ENCODE measurements around the gene SUMO3.

Gene SUMO3

GRCh38 chr21:44790368-44790767 lies 27.5 kb downstream of the SUMO3 start:
- peaks cover 9% of the 10 kb centered on the region for H3K36me3 Mint-ChIP-seq
- H3K4me3 Mint-ChIP-seq, result no peak overlapping the region
- no peaks in the 10 kb centered on the region for H3K27me3 Mint-ChIP-seq
- no peak overlapping the region for H3K27ac Mint-ChIP-seq
- peaks cover 60% of the 10 kb centered on the region for H3K4me1 Mint-ChIP-seq
- H3K9me3 Mint-ChIP-seq, result no peaks in the 10 kb centered on the region

- Mint-ChIP-seq H3K4me3 (no peak overlapping the region), H3K9me3 (no peaks in the 10 kb centered on the region), H3K4me1 (peaks cover 63% of the 10 kb centered on the region), H3K27ac (no peak overlapping the region), H3K27me3 (no peaks in the 10 kb centered on the region), H3K36me3 (peaks cover 11% of the 10 kb centered on the region)
Measured at GRCh38 chr21:44789880-44790279, 28.0 kb downstream of the SUMO3 start.

- peaks cover 15% of the 10 kb centered on the region for H3K36me3 Mint-ChIP-seq
- no peak overlapping the region for H3K4me3 Mint-ChIP-seq
- no peak overlapping the region for H3K27ac Mint-ChIP-seq
- H3K4me1 Mint-ChIP-seq, result peaks cover 51% of the 10 kb centered on the region
- H3K27me3 Mint-ChIP-seq, result no peaks in the 10 kb centered on the region
- no peaks in the 10 kb centered on the region for H3K9me3 Mint-ChIP-seq
Measured at GRCh38 chr21:44785620-44786335, 32.1 kb downstream of the SUMO3 start.

GRCh38 chr21:44784810-44785209 lies 33.1 kb downstream of the SUMO3 start:
- no peaks in the 10 kb centered on the region for H3K9me3 Mint-ChIP-seq
- peaks cover 14% of the 10 kb centered on the region for H3K36me3 Mint-ChIP-seq
- no peak overlapping the region for H3K27ac Mint-ChIP-seq

GRCh38 chr21:44783020-44783696 lies 34.7 kb downstream of the SUMO3 start:
- Mint-ChIP-seq H3K36me3 (peaks cover 15% of the 10 kb centered on the region), H3K27ac (no peak overlapping the region), H3K4me1 (peaks cover 50% of the 10 kb centered on the region), H3K27me3 (no peaks in the 10 kb centered on the region), H3K4me3 (no peak overlapping the region), H3K9me3 (no peaks in the 10 kb centered on the region)

More at GRCh38 chr21:44784810-44785209, 33.1 kb downstream of the SUMO3 start:
- H3K4me1 Mint-ChIP-seq, result peaks cover 50% of the 10 kb centered on the region
- H3K4me3 Mint-ChIP-seq, result no peak overlapping the region
- no peaks in the 10 kb centered on the region for H3K27me3 Mint-ChIP-seq

- no peak overlapping the region for H3K4me3 Mint-ChIP-seq
- H3K4me1 Mint-ChIP-seq, result peaks cover 42% of the 10 kb centered on the region
- no peak overlapping the region for H3K27ac Mint-ChIP-seq
- H3K36me3 Mint-ChIP-seq, result peaks cover 15% of the 10 kb centered on the region
- H3K27me3 Mint-ChIP-seq, result no peaks in the 10 kb centered on the region
- H3K9me3 Mint-ChIP-seq, result no peaks in the 10 kb centered on the region
Measured at GRCh38 chr21:44780767-44781459, 36.9 kb downstream of the SUMO3 start.

GRCh38 chr21:44780137-44780502 lies 37.7 kb downstream of the SUMO3 start:
- Mint-ChIP-seq H3K4me1 (peaks cover 34% of the 10 kb centered on the region), H3K4me3 (no peak overlapping the region), H3K9me3 (no peaks in the 10 kb centered on the region), H3K27ac (no peak overlapping the region), H3K27me3 (no peaks in the 10 kb centered on the region), H3K36me3 (peaks cover 12% of the 10 kb centered on the region)

GRCh38 chr21:44779417-44780136 lies 38.3 kb downstream of the SUMO3 start:
- Mint-ChIP-seq H3K27ac (no peak overlapping the region), H3K4me3 (peak overlapping the region; percentile 15), H3K9me3 (no peaks in the 10 kb centered on the region), H3K36me3 (peaks cover 17% of the 10 kb centered on the region), H3K4me1 (peaks cover 33% of the 10 kb centered on the region), H3K27me3 (no peaks in the 10 kb centered on the region)

DNA sequence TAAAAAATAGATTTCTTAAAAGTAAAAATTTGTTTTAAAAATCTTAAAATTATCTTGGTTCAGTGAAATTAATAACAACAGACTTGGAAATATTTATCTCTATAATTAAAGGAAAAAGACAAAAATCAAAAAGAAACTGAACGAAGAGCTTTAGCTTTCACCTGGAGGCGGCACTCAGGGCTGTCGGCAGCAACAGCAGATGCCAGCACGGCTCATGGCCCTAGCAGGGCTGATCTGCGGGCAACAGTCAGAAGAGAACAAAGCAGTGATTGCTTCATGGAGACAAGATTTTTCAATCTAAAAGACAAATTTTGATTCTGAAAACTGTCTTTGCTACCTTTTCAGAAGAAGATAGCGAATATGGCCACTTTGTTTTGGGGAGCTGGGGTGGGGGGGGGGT lies 38.9 kb downstream of the SUMO3 start:
- Mint-ChIP-seq H3K27me3 (no peaks in the 10 kb centered on the region), H3K36me3 (peaks cover 18% of the 10 kb centered on the region), H3K4me1 (peaks cover 33% of the 10 kb centered on the region), H3K9me3 (no peaks in the 10 kb centered on the region), H3K4me3 (no peak overlapping the region), H3K27ac (peak overlapping the region; percentile 23)

DNA sequence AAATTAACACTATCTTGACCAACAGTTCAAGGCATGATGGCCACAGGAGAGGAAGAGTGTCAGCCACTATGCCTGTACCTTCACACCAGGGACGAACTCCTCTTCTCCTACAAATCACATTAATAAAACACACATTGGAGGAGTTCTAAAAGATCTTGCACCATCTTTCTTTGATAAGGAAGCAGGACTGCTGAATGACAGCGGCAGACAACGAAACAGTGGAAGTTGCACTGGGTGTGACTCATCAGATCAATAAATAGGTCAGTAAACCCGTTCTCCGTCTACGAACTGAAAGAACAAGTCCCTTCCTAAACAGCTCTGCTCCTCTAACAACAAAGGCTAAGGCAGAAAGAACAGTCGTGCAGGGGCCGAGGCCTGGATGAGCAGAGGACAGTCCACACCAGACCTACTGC lies 39.4 kb downstream of the SUMO3 start:
- Mint-ChIP-seq H3K4me3 (no peak overlapping the region), H3K9me3 (no peaks in the 10 kb centered on the region), H3K27ac (no peak overlapping the region), H3K27me3 (no peaks in the 10 kb centered on the region), H3K4me1 (peaks cover 31% of the 10 kb centered on the region), H3K36me3 (peaks cover 18% of the 10 kb centered on the region)

DNA sequence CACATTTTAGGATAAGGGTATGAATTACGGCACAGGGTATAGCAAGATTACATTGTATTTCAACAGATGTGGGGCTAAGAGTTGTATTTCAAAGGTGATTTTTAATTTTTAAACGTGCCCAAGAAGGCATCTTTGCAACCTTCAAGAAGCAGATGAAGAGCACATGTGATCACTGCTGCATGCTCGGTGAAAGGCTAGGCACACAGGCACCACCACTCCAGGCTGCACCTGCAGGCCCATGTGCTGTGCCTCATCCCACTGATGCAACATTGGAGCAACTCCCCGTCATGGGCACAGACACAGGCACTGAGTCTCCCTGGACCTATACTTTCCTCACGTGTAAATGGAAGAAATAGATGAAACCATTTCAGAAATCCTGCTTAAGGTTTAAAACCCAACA lies 39.8 kb downstream of the SUMO3 start:
- Mint-ChIP-seq H3K9me3 (no peaks in the 10 kb centered on the region), H3K36me3 (peaks cover 17% of the 10 kb centered on the region), H3K4me3 (no peak overlapping the region), H3K4me1 (peaks cover 27% of the 10 kb centered on the region), H3K27me3 (no peaks in the 10 kb centered on the region), H3K27ac (no peak overlapping the region)

- Mint-ChIP-seq H3K4me1 (peaks cover 7% of the 10 kb centered on the region), H3K9me3 (no peaks in the 10 kb centered on the region), H3K27me3 (no peaks in the 10 kb centered on the region), H3K36me3 (peaks cover 18% of the 10 kb centered on the region), H3K27ac (no peak overlapping the region), H3K4me3 (no peak overlapping the region)
Measured at GRCh38 chr21:44774972-44775371, 42.9 kb downstream of the SUMO3 start.

- H3K36me3 Mint-ChIP-seq, result peaks cover 20% of the 10 kb centered on the region
Measured at GRCh38 chr21:44773291-44773932, 44.5 kb downstream of the SUMO3 start.

DNA sequence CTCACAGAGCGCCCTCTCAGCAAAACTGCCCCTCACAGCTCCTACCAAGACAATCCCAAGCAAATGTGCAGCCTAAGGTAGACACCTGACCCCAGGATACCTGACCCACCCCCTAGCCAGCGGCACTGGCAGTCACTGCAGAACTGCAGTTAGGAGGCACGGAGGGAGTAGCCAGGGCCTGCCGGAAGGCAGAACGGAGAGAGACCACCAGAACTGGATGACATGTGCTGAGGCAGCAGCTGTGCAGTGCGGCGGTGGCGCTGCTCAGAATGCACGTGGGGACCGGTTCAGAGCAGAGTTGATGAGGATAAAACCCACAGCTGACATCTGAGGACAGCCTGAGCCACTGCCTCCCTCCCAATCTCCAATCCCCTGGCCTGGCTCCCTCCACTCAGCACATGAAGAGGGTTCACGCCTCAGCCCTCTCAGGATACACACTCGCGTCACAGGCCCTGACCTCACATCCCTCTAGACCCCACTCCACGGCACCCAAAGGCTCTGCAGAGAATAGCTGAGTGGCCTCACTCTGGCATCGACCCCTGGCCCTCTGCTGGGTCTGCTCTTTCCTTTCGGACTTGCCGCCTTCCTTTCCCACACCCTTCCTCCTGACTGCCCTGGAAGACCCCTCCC lies 45.9 kb downstream of the SUMO3 start:
- Mint-ChIP-seq H3K27me3 (no peaks in the 10 kb centered on the region), H3K36me3 (peaks cover 18% of the 10 kb centered on the region), H3K4me3 (no peak overlapping the region), H3K9me3 (no peaks in the 10 kb centered on the region), H3K4me1 (no peaks in the 10 kb centered on the region), H3K27ac (no peak overlapping the region)

More at GRCh38 chr21:44773291-44773932, 44.5 kb downstream of the SUMO3 start:
- Mint-ChIP-seq H3K4me3 (no peak overlapping the region), H3K9me3 (no peaks in the 10 kb centered on the region), H3K27ac (no peak overlapping the region), H3K4me1 (peaks cover 3% of the 10 kb centered on the region), H3K27me3 (no peaks in the 10 kb centered on the region)
